Esophagus squamous epithelium (tissue), 5 donors: Measurements from ENCODE around the gene PNRC1. TPM values are rescaled to one million over a fixed set of nuclear protein-coding genes. Genes with fewer than 3 reads are reported as not detected.

Experiments
- DNase-seq: peaks from one replicate; lab custom pipeline; 2025; lab: John Stamatoyannopoulos, UW
- H3K27ac ChIP-seq, 4 donors: fragments of 200-600 bp; sonication (generic); one replicate each; pipeline ENCODE4 v1.5.1; 2016 to 2019; ENCODE audit warnings: mild to moderate bottlenecking in 1 of 4
- H3K27me3 ChIP-seq, 4 donors: fragments of 200-600 bp; sonication (generic); 1 replicate in 3 of 4; 2 replicates in 1 of 4; pipeline versions ENCODE4 v1.5.1 to v1.6.0; 2017 to 2021; ENCODE audit warnings: antibody characterized with exemption in 1 of 4
- H3K36me3 ChIP-seq, 3 donors: fragments of 200-600 bp; sonication (generic); one replicate each; pipeline ENCODE4 v1.5.1; 2016 to 2019
- H3K4me1 ChIP-seq, 3 donors: fragments of 200-600 bp; sonication (generic); one replicate each; pipeline ENCODE4 v1.5.1; 2017 to 2019
- H3K4me3 ChIP-seq, 4 donors: fragments of 200-600 bp; sonication (generic); 1 replicate in 3 of 4; 2 replicates in 1 of 4; pipeline ENCODE4 v1.5.1; 2016 to 2019; ENCODE audit warnings: mild to moderate bottlenecking in 2 of 4, moderate library complexity in 1 of 4
- H3K9me3 ChIP-seq, 3 donors: fragments of 200-600 bp; sonication (generic); one replicate each; pipeline ENCODE4 v1.5.1; 2016 to 2019
- POLR2A ChIP-seq, 4 donors: fragments of 450-650 bp; IDR thresholded peaks; one replicate each; pipeline ENCODE4 v1.6.1; 2017; ENCODE audit warnings: antibody characterized with exemption in 4 of 4, mild to moderate bottlenecking in 4 of 4, moderate library complexity in 3 of 4
- WGBS, 2 donors: methylation state at CpG; one replicate each; pipeline ENCODE4 v1.1.5; 2018; 5-methylcytosine and 5-hydroxymethylcytosine counted together
- intact Hi-C: fragments of 100-400 bp; cut with DNase I; formaldehyde crosslinking; loops from one replicate; pipeline ENCODE4 v1.15.0; 2022
- total RNA-seq, 4 donors: library from RNA; depleted of rRNA; stranded (reverse); fragments of >200 nt; gene quantifications; one replicate each; pipeline ENCODE4 v1.1.0, GENCODE V29; 2016
- TF ChIP-seq, protein P1 (sequence below), 6 experiments: fragments of 450-650 bp in 4 of 6; fragments of 200-600 bp in 2 of 6; sonication (generic) in 2 of 6; IDR thresholded peaks; one replicate each; pipeline ENCODE4 v1.5.1; 2016 to 2019; ENCODE audit warnings: antibody characterized with exemption in 6 of 6, mild to moderate bottlenecking in 4 of 6, moderate library complexity in 4 of 6
- donor health status: DM: yes; HTN: yes; CAD: no.

Gene PNRC1
- total RNA-seq, 4 donors from 2014 or later: 55.0 to 168 (median 85.4) TPM

DNA sequence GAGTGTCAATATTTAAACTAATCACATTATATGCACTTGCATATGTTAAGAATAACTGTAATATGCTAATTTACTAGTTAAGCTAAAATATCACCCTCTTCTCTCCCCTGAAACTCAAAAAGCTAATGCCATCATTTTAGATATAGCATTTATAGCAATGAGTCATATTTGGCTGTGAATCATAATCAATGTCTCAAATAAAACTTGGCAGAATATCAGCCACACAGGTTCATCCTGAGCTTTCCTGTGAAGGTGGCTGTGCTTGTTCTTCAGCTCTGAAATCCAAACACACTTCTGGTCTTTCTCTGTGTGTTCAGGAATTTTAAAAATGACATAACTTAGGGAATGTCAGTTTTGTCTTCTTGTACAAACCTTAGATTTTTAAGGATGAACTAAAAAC, 12.8 kb upstream of the PNRC1 start:
- H3K9me3 ChIP-seq: no peaks in the 10 kb centered on the region
- H3K36me3 ChIP-seq: no peaks in the 10 kb centered on the region
- intact Hi-C loops: no loop called here
- peaks cover 0 to 19% (median 4%) of the 10 kb centered on the region in 3 donors for H3K4me1 ChIP-seq
- DNase-seq: no peak
- no peak overlapping the region for H3K4me3 ChIP-seq
- H3K27me3 ChIP-seq: no peaks in the 10 kb centered on the region
- TF ChIP-seq, protein P1, sequence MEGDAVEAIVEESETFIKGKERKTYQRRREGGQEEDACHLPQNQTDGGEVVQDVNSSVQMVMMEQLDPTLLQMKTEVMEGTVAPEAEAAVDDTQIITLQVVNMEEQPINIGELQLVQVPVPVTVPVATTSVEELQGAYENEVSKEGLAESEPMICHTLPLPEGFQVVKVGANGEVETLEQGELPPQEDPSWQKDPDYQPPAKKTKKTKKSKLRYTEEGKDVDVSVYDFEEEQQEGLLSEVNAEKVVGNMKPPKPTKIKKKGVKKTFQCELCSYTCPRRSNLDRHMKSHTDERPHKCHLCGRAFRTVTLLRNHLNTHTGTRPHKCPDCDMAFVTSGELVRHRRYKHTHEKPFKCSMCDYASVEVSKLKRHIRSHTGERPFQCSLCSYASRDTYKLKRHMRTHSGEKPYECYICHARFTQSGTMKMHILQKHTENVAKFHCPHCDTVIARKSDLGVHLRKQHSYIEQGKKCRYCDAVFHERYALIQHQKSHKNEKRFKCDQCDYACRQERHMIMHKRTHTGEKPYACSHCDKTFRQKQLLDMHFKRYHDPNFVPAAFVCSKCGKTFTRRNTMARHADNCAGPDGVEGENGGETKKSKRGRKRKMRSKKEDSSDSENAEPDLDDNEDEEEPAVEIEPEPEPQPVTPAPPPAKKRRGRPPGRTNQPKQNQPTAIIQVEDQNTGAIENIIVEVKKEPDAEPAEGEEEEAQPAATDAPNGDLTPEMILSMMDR (IDR thresholded peaks at IDR 0.05): no peak
- H3K27ac ChIP-seq: no peak overlapping the region

DNA sequence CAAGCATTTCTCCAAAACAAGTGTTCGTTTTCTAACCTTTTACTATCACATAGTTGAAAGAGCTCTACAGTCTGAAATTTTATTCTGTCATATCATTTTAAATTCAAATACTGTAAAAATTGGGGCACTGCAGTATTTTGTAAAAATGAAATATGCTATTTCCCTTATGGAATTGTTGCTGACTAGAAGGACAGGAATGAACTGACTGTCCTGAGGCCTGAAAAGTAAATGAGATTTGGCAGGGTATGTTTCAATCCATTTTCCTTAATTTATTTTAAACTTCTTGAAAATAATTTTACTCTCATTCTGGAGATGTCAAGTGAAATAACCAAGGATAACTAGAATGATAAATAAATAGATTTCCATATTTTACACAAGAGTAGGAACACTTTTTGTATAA, 11.9 kb upstream of the PNRC1 start:
- Histone ChIP-seq H3K9me3 (no peaks in the 10 kb centered on the region), H3K36me3 (no peaks in the 10 kb centered on the region), H3K4me3 (no peak overlapping the region), H3K27ac (no peak overlapping the region), H3K4me1 (peaks cover 0 to 23% (median 4%) of the 10 kb centered on the region in 3 donors), H3K27me3 (no peaks in the 10 kb centered on the region)
- TF ChIP-seq POLR2A (IDR thresholded peaks at IDR 0.05): no peak
- TF ChIP-seq, protein P1 (IDR thresholded peaks at IDR 0.05): no peak
- intact Hi-C loops: no loop called here
- WGBS, 2 donors: 40 to 48% methylated on average over 1 of the region's 1 CpG
- no peak for DNase-seq

DNA sequence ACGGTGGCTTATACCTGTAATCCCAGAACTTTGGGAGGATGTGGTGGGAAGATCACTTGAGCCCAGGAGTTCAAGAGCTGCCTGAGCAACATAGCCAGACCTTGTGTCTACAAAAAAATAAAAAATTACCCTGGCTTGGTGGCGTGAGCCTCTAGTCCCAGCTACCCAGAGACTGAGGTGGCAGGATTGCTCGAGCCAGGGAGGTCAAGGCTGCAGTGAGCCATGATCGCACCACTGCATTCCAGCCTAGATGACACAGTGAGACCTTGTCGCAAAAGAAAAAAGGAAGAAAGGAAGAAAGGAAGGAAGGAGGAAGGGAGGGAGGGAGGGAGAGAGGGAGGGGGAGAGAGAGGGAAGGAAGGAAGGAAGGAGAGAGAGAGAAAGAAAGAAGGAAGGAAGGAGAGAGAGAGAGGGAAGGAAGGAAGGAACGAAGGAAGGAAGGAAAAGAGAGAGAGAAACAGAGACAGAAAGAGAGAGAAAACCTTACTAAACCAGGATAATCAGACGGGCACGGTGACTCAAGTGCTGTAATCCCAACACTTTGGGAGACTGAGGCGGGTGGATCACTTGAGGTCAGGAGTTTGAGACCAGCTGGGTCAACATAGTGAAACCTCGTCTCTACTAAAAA, 10.9 kb upstream of the PNRC1 start:
- intact Hi-C loops: no loop called here
- WGBS, 2 donors: 83 to 87% methylated on average over 9 to 10 of the region's 10 CpGs
- no peaks in the 10 kb centered on the region for H3K9me3 ChIP-seq

DNA sequence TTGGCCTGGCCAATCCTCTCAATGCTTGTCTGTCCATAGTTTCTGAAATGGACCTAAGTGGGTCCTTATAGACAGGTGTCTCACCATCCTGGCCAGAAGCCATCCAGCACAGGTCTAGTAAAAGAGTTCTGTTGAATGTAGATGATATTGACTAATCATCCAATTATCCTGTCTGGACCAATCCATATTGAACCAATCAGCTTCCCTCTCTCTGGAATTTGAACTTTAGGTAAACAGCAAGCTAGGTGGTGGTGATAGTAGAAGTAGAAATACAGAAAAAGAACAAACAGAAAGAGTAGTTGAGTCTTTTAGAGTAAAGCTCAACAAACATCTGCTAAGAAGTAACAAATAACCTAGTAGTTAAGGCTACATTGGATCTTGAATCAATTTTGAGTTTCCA, 9.5 kb upstream of the PNRC1 start:
- H3K4me3 ChIP-seq: no peak overlapping the region
- intact Hi-C loops: no loop called here
- no peak for TF ChIP-seq POLR2A (IDR thresholded peaks at IDR 0.05)
- TF ChIP-seq, protein P1 (IDR thresholded peaks at IDR 0.05): no peak
- no peaks in the 10 kb centered on the region for H3K27me3 ChIP-seq
- H3K9me3 ChIP-seq: no peaks in the 10 kb centered on the region
- no peak for DNase-seq
- no peaks in the 10 kb centered on the region for H3K36me3 ChIP-seq
- no peak overlapping the region for H3K27ac ChIP-seq
- peaks cover 0 to 23% (median 4%) of the 10 kb centered on the region in 3 donors for H3K4me1 ChIP-seq

More for the DNA sequence above, 10.9 kb upstream of the PNRC1 start:
- TF ChIP-seq POLR2A (IDR thresholded peaks at IDR 0.05): no peak
- TF ChIP-seq, protein P1 (IDR thresholded peaks at IDR 0.05): no peak
- Histone ChIP-seq H3K4me3 (no peak overlapping the region), H3K4me1 (peaks cover 0 to 23% (median 4%) of the 10 kb centered on the region in 3 donors), H3K27ac (no peak overlapping the region), H3K27me3 (no peaks in the 10 kb centered on the region), H3K36me3 (no peaks in the 10 kb centered on the region)
- no peak for DNase-seq

DNA sequence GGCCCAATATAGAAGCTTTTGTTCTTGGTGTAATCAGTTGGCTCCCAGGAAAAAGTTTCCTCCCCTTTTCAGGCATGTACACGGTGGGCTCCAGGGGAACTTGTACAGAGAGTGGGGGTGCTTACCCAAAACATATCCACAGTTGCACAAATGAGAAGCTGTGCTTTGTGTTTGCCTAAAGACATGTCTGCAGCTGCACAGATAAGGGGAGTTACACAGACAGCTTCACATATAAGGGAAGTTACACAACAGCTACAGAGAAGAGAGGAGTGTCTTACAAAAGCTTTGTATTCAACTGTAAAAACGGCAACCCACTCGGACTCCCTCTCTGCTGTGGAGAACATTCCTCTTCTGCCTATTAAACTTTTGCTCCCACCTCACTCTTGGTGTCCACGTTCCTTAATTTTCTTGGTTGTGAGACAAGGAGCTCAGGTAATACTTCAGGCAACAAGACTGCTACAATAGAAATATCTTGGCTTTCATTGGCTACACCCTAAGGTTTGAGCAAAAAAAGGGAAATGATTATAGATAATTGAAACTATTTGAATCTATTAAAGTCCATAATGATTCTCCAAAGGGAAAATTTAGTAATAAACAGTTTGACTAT, 7.4 kb upstream of the PNRC1 start:
- WGBS, 2 donors: 47 to 63% methylated on average over 4 of the region's 4 CpGs
- Histone ChIP-seq H3K4me3 (no peak overlapping the region), H3K9me3 (no peaks in the 10 kb centered on the region), H3K27ac (peak overlapping the region in 2 of 4 donors; percentile 47 to 50), H3K4me1 (peaks cover 0 to 13% (median 0%) of the 10 kb centered on the region in 3 donors), H3K36me3 (no peaks in the 10 kb centered on the region), H3K27me3 (no peaks in the 10 kb centered on the region)
- intact Hi-C loops: no loop called here
- no peak for TF ChIP-seq POLR2A (IDR thresholded peaks at IDR 0.05)
- no peak for DNase-seq
